GM18498 (cell line): ENCODE data around the gene CENPL.
"Not testable (repeated sequence)": the region's sequence is repeated elsewhere in the genome, so short reads cannot be mapped to it uniquely, and the experiment has no call there.

Experiments
- ATAC-seq: cut with Tn5 transposase; IDR thresholded peaks from one replicate; pipeline ENCODE4 v1.9.1; 2021; ENCODE audit warnings: mild to moderate bottlenecking, moderate library complexity; ENCODE audit not compliant: unreplicated experiment

The CENPL gene

GRCh38 chr1:173764331-173764730, 60.4 kb downstream of the CENPL start:
- not testable (repeated sequence) for ATAC-seq

- no peak for ATAC-seq
These were observed 65.7 kb downstream of the CENPL start for GRCh38 chr1:173758980-173759379.

DNA sequence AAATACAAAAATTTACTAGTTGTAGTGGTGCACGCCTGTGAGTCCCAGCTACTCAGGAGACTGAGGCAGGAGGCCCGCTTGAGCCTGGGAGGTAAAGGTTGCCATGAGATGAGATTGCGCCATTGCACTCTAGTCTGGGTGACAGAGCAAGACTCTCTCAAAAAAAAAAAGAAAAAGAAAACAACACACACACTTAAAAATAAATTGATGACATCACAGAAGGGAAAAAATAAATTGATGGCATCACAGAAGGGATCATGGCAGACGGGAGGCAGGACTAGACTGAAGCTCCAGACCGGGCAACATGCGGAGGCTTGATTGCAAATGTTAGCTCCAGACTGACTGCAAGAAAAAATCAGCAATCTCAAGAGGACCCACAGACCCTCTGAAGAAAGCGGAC, 66.6 kb downstream of the CENPL start:
- ATAC-seq = no peak

- no peak for ATAC-seq
These were observed 67.0 kb downstream of the CENPL start for GRCh38 chr1:173757666-173758065.

DNA sequence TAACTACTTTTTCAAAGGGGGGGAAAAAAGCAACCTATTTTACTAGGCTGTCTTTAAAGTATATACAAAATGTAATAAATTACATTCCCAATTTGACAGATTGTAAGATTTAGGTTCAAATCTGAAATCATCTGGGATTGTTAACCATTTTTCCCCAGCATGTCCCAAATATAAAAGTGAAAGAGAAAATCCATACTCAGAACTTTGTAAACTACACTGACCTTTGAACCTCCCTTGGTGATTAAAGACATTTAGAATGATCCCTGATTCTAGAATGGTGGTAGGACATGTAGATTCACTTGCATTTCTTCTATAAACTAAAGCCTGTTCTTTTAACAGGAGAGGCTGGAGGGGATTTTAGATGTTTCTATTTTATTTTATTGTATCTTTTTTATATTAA, 70.9 kb downstream of the CENPL start:
- ATAC-seq = no peak
